Measurements from ENCODE around the gene THAP11. TPM values are rescaled to one million over a fixed set of nuclear protein-coding genes. Genes with fewer than 3 reads are reported as not detected.
"Not testable (repeated sequence)": the region's sequence is repeated elsewhere in the genome, so short reads cannot be mapped to it uniquely, and the experiment has no call there.

The THAP11 gene
- total RNA-seq, 2 experiments from 2014 or later = 19.9 to 20.6 TPM

- no peak overlapping the region for H3K27ac Mint-ChIP-seq
- H3K36me3 Mint-ChIP-seq (ENCODE audit: low read depth) = no peaks in the 10 kb centered on the region
- CTCF ChIA-PET = interaction anchor here (0.6 kb wide), 1 partner anchor 200 kb away, joined by 3 read pairs; no protein-coding TSS in a partner anchor
- DNase-seq = no peak
- peaks cover 4% of the 10 kb centered on the region for H3K4me1 Mint-ChIP-seq (ENCODE audit: low read depth)
- intact Hi-C loops (cut with micrococcal nuclease) = no loop called here
- no peaks in the 10 kb centered on the region for H3K27me3 Mint-ChIP-seq (ENCODE audit: low read depth)
- H3K9me3 Mint-ChIP-seq = no peaks in the 10 kb centered on the region
- no peak overlapping the region for H3K4me3 Mint-ChIP-seq
Measured at GRCh38 chr16:67811899-67812298, 30.2 kb upstream of the THAP11 start.

DNA sequence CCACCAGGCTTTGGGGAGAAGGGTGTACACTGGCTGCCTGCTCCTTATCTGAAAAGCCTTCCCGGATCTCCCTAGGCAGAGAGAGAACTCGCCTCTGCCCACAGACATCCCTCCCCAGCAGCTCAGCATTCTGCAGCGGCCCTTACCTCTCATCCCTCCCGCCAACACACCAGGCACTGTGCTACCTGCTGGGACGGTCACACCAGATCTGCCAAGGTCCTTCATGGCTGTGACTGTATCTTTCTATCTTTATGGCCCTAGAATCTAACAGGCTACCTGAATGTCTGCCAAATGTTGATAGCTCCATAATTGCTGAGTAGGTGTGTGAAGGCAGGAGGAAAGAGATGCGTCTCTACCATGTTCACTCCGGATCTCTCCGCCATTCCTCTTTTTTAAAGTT, 27.6 kb upstream of the THAP11 start:
- CTCF ChIA-PET = interaction anchor here (0.6 to 4.0 kb wide), 8 partner anchors 7 to 260 kb away, joined by 3 to 58 read pairs (median 18); partner anchors contain the start of genes NUTF2, RANBP10 and TSNAXIP1
- intact Hi-C loops (cut with micrococcal nuclease) = no loop called here
- H3K9me3 Mint-ChIP-seq = no peaks in the 10 kb centered on the region
- no peaks in the 10 kb centered on the region for H3K27me3 Mint-ChIP-seq (ENCODE audit: low read depth)
- H3K27ac Mint-ChIP-seq = no peak overlapping the region
- peaks cover 4% of the 10 kb centered on the region for H3K4me1 Mint-ChIP-seq (ENCODE audit: low read depth)
- no peaks in the 10 kb centered on the region for H3K36me3 Mint-ChIP-seq (ENCODE audit: low read depth)
- H3K4me3 Mint-ChIP-seq = no peak overlapping the region
- no peak for DNase-seq

DNA sequence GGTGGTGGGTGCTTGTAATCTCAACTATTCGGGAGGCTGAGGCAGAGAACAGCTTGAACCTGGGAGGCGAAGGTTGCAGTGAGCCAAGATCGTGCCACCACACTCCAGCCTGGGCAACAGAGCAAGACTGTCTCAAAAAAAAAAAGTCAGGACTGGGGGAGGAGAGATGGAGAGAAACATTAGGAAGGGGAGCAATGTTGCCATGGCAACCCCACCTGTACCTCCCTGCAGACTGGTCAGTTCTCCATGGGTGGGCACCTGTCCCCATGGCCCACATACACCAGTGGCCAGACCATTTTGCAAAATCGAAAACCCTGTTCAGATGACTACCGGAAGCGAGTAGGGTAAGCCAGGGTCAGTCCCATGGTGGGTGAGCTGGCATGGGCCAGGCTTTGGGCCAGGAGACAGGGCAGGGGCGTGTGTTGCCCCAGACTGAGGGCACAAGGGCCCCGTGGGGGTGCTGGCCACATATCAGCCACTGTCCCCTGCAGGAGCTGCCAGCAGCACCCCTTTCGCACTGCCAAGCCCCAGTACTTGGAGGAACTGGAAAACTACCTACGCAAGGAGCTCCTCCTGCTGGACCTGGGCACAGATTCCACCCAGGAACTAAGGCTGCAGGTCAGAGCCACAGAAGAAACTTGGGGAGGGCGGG, 21.4 kb upstream of the THAP11 start:
- no peaks in the 10 kb centered on the region for H3K9me3 Mint-ChIP-seq
- peaks cover 4% of the 10 kb centered on the region for H3K4me1 Mint-ChIP-seq (ENCODE audit: low read depth)
- CTCF ChIA-PET = interaction anchor here (0.6 kb wide), 1 partner anchor 31 kb away, joined by 4 read pairs; no protein-coding TSS in a partner anchor
- DNase-seq = no peak
- no peak overlapping the region for H3K27ac Mint-ChIP-seq
- H3K36me3 Mint-ChIP-seq (ENCODE audit: low read depth) = no peaks in the 10 kb centered on the region
- H3K4me3 Mint-ChIP-seq = no peak overlapping the region
- no peaks in the 10 kb centered on the region for H3K27me3 Mint-ChIP-seq (ENCODE audit: low read depth)
- intact Hi-C loops (cut with micrococcal nuclease) = no loop called here

DNA sequence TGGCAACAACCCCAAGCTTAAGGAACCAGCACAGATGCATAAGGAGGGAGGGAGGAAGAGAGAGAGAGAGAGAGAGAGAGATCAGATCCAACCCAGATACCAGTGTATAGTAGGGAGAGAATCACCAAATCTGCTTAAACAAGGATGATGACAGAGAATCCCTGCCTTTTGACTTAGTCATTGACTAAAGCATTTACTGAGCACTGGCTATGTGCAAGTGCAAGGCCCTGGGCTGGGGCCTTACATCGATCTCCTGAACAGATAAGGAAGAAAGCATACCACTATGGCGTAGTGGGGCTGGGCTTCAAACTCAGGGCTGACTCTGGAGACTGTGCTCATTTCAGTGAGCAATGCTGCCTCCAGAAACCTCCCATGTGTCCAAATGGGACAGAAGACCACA, 19.6 kb upstream of the THAP11 start:
- H3K4me3 Mint-ChIP-seq = no peak overlapping the region
- no peak for DNase-seq
- H3K27ac Mint-ChIP-seq = no peak overlapping the region
- no peaks in the 10 kb centered on the region for H3K4me1 Mint-ChIP-seq (ENCODE audit: low read depth)
- no peaks in the 10 kb centered on the region for H3K27me3 Mint-ChIP-seq (ENCODE audit: low read depth)
- CTCF ChIA-PET = no interaction called here
- H3K9me3 Mint-ChIP-seq = no peaks in the 10 kb centered on the region
- intact Hi-C loops (cut with micrococcal nuclease) = no loop called here
- H3K36me3 Mint-ChIP-seq (ENCODE audit: low read depth) = no peaks in the 10 kb centered on the region

DNA sequence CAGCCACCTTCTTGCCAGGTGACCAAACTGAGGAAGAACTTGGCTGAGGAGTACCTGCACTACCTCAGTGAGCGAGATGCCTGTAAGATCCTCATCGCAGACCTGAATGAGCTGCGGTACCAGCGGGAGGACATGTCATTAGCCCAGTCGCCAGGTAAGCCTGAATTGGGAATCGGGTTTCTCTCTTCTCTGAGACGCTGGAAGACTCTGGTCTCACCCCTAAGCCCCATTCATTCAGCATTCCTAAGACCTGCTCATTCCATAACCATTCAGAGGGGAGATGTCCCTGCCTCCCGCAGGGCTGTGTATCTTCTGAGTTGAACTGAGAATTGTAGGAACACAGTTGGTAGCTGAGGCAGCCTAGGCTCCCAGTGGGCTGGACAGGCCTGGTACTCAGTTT, 17.0 kb upstream of the THAP11 start:
- intact Hi-C loops (cut with micrococcal nuclease) = no loop called here
- Mint-ChIP-seq H3K9me3 (no peaks in the 10 kb centered on the region), H3K27me3 (ENCODE audit: low read depth) (no peaks in the 10 kb centered on the region), H3K27ac (no peak overlapping the region), H3K4me1 (ENCODE audit: low read depth) (no peaks in the 10 kb centered on the region), H3K36me3 (ENCODE audit: low read depth) (peaks cover 2% of the 10 kb centered on the region), H3K4me3 (no peak overlapping the region)
- DNase-seq = no peak
- CTCF ChIA-PET = interaction anchor here (2.3 kb wide), 1 partner anchor 9 kb away, joined by 23 read pairs; no protein-coding TSS in a partner anchor

- no peak for DNase-seq
- Mint-ChIP-seq H3K27ac (no peak overlapping the region), H3K27me3 (ENCODE audit: low read depth) (no peaks in the 10 kb centered on the region), H3K4me3 (no peak overlapping the region), H3K36me3 (ENCODE audit: low read depth) (peaks cover 5% of the 10 kb centered on the region), H3K9me3 (no peaks in the 10 kb centered on the region), H3K4me1 (ENCODE audit: low read depth) (no peaks in the 10 kb centered on the region)
- CTCF ChIA-PET = interaction anchor here (2.3 kb wide), 1 partner anchor 10 kb away, joined by 23 read pairs; no protein-coding TSS in a partner anchor
- intact Hi-C loops (cut with micrococcal nuclease) = no loop called here
Measured at GRCh38 chr16:67825906-67826305, 16.2 kb upstream of the THAP11 start.

DNA sequence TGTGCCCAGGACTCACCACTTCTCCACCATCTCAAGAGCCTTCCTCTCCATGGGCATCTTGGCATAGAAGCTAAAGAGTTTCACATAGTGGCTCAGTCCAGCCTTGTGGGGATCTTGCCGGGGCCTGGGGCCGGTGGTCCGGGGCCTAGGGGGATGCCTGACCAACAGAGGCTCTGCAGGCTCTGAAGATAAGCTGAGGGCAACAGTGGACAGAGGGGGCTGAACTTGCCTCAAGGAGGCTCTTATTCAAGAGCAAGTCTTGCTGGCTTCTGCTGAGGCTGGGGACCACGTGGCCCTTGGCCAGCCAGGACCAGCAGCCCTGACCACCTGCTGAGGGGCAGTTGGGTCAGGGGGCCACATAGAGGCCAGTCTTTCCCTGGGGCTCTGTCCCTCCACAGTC, 13.5 kb upstream of the THAP11 start:
- intact Hi-C loops (cut with micrococcal nuclease) = no loop called here
- Mint-ChIP-seq H3K36me3 (ENCODE audit: low read depth) (peaks cover 5% of the 10 kb centered on the region), H3K4me3 (no peak overlapping the region), H3K27ac (no peak overlapping the region), H3K27me3 (ENCODE audit: low read depth) (no peaks in the 10 kb centered on the region), H3K4me1 (ENCODE audit: low read depth) (peaks cover 6% of the 10 kb centered on the region), H3K9me3 (no peaks in the 10 kb centered on the region)
- CTCF ChIA-PET = interaction anchor here (2.1 kb wide), 1 partner anchor 13 kb away, joined by 7 read pairs; no protein-coding TSS in a partner anchor
- DNase-seq = no peak

- CTCF ChIA-PET = interaction anchor here (0.6 to 8.6 kb wide), 5 partner anchors 10 to 60 kb away, joined by 3 to 58 read pairs (median 3); partner anchors contain the start of gene PSKH1
- intact Hi-C loops (cut with micrococcal nuclease) = loop anchor here (1.0 kb wide), 4 partner anchors 9 to 27 kb away; partner anchors contain the start of genes NUTF2, RANBP10, THAP11 and TSNAXIP1
Measured at GRCh38 chr16:67833030-67833414, 9.1 kb upstream of the THAP11 start.

DNA sequence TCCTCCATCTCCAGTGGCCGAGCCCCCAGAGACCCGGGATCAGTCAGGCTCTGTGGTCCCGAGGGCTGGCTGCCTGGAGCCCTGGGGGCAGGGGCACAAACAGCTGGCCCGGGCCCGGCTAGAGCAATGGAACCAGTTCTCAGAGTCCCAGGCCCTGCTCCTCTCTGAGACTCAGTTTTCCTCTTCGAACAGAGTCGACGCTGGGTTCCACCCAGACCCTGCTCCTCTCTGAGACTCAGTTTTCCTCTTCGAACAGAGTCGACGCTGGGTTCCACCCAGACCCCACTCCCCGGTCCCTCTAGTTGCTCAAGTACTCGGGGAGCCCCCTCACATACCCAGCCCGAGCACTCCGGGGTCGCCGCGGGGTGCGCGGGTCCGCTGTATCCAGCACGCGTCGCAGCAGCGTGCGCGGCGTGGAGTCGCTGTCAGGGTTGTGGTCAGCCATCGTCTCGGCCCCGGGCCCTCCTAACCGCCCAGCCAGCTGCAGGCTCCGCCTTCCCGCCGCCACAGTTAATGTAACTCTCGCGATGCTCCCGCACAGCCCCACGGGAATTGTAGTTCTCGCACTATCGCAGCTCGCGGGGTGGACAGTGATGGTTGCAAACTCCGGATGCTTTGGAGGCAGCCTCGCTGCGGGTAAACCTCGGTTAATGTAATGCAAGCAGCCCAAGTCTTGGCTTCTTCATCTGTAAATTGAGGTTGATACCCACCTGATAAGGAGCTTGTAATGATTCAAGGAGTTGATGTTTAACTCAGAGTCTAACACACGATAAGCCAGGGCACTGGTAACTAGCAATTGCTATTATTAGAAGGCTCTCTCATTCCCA, 8.5 kb upstream of the THAP11 start:
- H3K4me3 Mint-ChIP-seq = peak overlapping the region; percentile 86
- no peaks in the 10 kb centered on the region for H3K27me3 Mint-ChIP-seq (ENCODE audit: low read depth)
- intact Hi-C loops (cut with micrococcal nuclease) = loop anchor here (1.0 kb wide), 4 partner anchors 9 to 27 kb away; partner anchors contain the start of genes NUTF2, RANBP10, THAP11 and TSNAXIP1
- CTCF ChIA-PET = interaction anchor here (0.7 to 8.6 kb wide), 5 partner anchors 10 to 59 kb away, joined by 3 to 58 read pairs (median 4); partner anchors contain the start of gene PSKH1
- peak; percentile 98 for DNase-seq
- H3K4me1 Mint-ChIP-seq (ENCODE audit: low read depth) = peaks cover 6% of the 10 kb centered on the region
- H3K36me3 Mint-ChIP-seq (ENCODE audit: low read depth) = peaks cover 5% of the 10 kb centered on the region
- no peak overlapping the region for H3K27ac Mint-ChIP-seq
- no peaks in the 10 kb centered on the region for H3K9me3 Mint-ChIP-seq

More at GRCh38 chr16:67833030-67833414, 9.1 kb upstream of the THAP11 start:
- DNase-seq = no peak
- Mint-ChIP-seq H3K27me3 (ENCODE audit: low read depth) (no peaks in the 10 kb centered on the region), H3K9me3 (no peaks in the 10 kb centered on the region), H3K4me1 (ENCODE audit: low read depth) (peaks cover 6% of the 10 kb centered on the region), H3K4me3 (peak overlapping the region; percentile 86), H3K27ac (no peak overlapping the region), H3K36me3 (ENCODE audit: low read depth) (peaks cover 5% of the 10 kb centered on the region)

DNA sequence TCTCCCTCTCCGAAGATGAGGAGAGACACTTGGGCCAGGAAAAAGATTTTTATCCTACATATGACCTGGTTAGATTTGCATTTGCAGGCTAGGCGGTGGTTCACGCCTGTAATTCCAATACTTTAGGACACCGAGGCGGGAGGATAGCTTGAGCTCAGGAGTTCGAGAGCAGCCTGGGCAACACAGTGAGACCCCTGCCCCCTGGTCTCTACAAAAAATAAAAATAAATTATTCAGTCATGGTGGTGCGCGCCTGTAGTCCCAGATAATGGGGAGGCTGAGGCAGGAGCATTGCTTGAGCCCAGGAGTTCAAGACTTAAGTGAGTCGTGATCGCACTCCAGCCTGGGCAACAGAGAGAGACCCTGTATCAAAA, 7.9 kb upstream of the THAP11 start:
- CTCF ChIA-PET = interaction anchor here (0.5 to 8.6 kb wide), 4 partner anchors 9 to 618 kb away, joined by 3 to 58 read pairs (median 4); no protein-coding TSS in a partner anchor
- peak overlapping the region; percentile 86 for H3K4me3 Mint-ChIP-seq
- no peak overlapping the region for H3K27ac Mint-ChIP-seq
- DNase-seq = no peak
- intact Hi-C loops (cut with micrococcal nuclease) = no loop called here
- no peaks in the 10 kb centered on the region for H3K9me3 Mint-ChIP-seq
- no peaks in the 10 kb centered on the region for H3K27me3 Mint-ChIP-seq (ENCODE audit: low read depth)
- peaks cover 6% of the 10 kb centered on the region for H3K4me1 Mint-ChIP-seq (ENCODE audit: low read depth)
- peaks cover 5% of the 10 kb centered on the region for H3K36me3 Mint-ChIP-seq (ENCODE audit: low read depth)

GRCh38 chr16:67837190-67837589, 4.9 kb upstream of the THAP11 start:
- H3K27ac Mint-ChIP-seq; DNase-seq; intact Hi-C loops (cut with micrococcal nuclease); H3K36me3 Mint-ChIP-seq (ENCODE audit: low read depth); H3K27me3 Mint-ChIP-seq (ENCODE audit: low read depth); H3K9me3 Mint-ChIP-seq; H3K4me3 Mint-ChIP-seq: not testable (repeated sequence)
- peaks cover 10% of the 10 kb centered on the region for H3K4me1 Mint-ChIP-seq (ENCODE audit: low read depth)
- CTCF ChIA-PET = interaction anchor here (0.6 to 8.6 kb wide), 6 partner anchors 8 to 316 kb away, joined by 3 to 58 read pairs (median 4); partner anchors contain the start of gene NRN1L

DNA sequence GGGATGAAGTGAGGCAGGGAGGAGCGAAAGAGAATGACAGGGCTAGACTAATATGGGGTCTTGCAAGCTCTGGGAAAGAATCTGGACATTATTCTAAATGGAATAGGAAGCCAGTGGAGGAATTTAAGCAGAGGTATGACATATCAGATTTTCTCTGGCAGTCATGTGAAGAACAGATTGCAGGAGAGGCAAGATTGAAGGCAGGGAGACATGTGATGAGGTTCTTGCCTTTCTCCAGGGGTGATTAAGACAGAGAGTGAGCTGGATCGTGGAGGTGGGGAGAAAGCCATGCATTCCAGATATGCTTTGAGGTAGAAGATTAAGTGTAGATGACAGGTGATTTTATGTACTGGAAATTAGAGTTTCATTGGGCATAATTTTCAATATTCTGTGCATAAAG, 4.3 kb upstream of the THAP11 start:
- Mint-ChIP-seq H3K9me3 (no peaks in the 10 kb centered on the region), H3K27ac (no peak overlapping the region), H3K4me1 (ENCODE audit: low read depth) (peaks cover 8% of the 10 kb centered on the region), H3K36me3 (ENCODE audit: low read depth) (no peaks in the 10 kb centered on the region), H3K4me3 (no peak overlapping the region), H3K27me3 (ENCODE audit: low read depth) (no peaks in the 10 kb centered on the region)
- CTCF ChIA-PET = interaction anchor here (1.6 to 8.6 kb wide), 2 partner anchors 22 to 46 kb away, joined by 4 to 58 read pairs; partner anchors contain the start of gene NRN1L
- DNase-seq = no peak
- intact Hi-C loops (cut with micrococcal nuclease) = no loop called here

All from activated naive CD4-positive, alpha-beta T cell treated with anti-CD3 and anti-CD28 coated beads for 36 hours (primary cell).